ENCODE measurements around the gene NCBP3.
"Not testable (repeated sequence)": the region's sequence is repeated elsewhere in the genome, so short reads cannot be mapped to it uniquely, and the experiment has no call there.

The NCBP3 gene

DNA sequence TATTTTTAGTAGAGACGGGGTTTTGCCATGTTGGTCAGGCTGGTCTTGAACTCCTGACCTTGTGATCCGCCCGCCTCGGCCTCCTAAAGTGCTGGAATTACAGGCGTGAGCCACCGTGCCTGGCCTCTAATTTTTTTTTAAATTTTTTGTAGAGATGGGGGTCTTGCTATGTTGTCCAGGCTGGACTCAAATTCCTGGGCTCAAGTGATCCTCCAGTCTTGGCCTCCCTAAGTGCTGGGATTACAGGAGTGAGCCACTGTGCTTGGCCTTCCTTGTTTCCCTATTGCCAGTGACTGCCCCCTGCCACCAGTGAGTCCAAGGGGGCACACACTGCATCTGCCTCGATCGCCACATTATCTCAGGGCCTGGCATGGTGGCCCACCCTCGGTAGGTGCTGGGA is 51.9 kb downstream of the NCBP3 start:
- in situ Hi-C loops (cut with MboI; ENCODE audit: low sequenced_read_pairs), result not testable (repeated sequence)

DNA sequence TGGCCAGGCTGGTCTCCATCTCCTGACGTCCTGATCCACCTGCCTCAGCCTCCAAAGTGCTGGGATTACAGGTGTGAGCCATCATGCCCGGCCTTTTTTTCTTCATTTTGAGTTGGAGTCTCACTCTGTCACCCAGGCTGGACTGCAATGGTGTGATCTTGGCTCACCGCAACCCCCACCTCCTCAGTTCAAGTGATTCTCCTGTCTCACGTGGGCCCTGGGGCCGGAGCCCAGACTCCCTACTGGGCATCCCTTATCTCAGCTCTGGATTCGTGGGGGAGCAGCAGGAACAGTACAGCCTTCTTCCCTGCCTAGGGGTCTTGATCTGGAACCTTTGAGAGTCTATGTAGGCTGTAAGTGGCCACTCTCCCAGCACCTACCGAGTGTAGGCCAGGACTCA is 52.8 kb downstream of the NCBP3 start:
- in situ Hi-C loops (cut with MboI; ENCODE audit: low sequenced_read_pairs), result not testable (repeated sequence)

DNA sequence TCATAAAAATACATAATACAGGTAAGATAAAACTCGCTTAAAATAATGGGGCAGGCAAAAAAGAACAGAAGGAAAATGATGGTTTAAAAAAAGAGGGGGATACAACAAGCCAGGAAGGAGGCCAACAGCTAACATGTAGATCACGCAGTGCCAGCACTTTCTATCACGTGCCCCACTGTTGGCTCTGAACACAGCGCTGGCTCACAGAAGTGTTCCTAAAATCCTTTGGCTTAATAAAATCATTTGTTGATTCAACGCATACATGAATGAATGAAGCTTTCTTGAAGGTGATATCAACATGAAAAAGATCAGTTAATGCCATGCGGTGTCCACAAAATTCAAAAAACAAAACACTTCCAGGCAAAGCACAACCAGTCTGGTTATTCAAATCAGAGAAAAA is 53.6 kb downstream of the NCBP3 start:
- in situ Hi-C loops (cut with MboI; ENCODE audit: low sequenced_read_pairs), result no loop called here

DNA sequence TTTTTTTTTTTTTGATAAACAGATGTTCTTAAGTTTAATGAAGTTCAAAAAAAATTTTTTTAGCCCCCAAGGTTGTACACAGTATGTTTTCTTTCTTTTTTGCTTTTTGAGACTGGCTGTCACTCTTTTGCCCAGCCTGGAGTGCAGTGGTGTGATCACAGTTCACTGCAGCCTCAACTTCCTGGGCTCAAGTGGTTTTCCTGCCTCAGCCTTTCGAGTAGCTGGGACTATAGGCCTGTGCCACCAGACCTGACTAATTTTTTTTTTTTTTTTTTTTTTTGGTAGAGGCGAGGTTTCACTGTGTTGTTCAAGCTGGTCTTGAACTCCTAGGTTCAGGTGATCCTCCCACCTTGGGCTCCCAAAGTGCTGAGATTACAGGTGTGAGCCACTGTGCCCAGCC is 57.8 kb downstream of the NCBP3 start:
- in situ Hi-C loops (cut with MboI; ENCODE audit: low sequenced_read_pairs), result no loop called here

DNA sequence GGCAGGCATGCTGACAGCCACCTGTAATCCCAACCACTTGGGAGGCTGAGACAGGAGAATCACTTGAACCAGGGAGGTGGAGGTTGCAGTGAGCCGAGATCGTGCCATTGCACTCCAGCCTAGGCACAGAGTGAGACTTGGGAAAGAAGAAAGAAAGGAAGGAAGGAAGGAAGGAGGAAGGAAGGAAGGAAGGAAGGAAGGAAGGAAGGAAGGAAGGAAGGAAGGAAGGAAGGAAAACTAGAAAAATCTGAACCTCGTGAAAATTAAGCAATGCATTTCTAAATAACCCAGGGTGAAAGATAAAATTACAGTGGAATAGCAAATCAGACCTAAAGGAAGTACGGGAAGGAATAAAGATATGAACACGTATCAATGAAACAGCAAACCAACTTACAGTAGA is 60.7 kb downstream of the NCBP3 start:
- in situ Hi-C loops (cut with MboI; ENCODE audit: low sequenced_read_pairs), result not testable (repeated sequence)

DNA sequence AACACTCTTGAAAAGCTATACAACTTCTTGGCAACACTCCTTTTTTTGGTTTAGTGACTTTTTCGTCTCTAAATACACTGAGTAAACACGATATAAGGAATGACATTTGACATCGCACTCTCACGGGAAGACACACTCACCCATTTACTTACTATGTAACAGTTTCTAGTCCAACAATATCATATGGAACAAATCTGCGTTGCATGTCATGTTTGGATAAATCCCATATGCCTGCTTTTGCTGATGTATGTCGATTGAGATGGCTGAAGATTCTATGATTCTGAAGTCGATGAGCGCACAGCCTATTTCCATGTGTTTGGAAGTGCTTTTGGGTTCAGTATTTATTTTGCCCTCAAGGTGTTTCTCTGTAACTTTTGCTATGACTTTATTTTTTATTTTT is 63.3 kb downstream of the NCBP3 start:
- in situ Hi-C loops (cut with MboI; ENCODE audit: low sequenced_read_pairs), result no loop called here

DNA sequence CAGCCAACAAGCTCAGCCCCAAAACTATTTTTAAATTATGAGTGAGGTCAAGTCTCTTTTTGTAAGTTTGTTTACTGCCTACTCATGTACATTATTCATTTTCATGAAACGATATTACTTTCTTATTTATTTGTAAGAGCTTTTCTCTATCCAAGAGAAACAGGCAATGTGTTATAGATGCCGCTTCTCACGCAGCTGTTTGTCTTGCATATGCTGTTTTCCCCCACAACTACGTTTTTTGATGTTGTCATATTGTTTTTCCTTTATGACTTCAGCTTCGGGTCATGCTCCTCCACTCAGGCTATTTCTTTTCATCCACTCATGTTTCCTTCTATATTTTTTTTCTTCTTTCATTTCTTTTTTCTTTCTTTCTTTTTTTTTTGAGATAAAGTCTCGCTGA is 65.1 kb downstream of the NCBP3 start:
- in situ Hi-C loops (cut with MboI; ENCODE audit: low sequenced_read_pairs), result no loop called here

DNA sequence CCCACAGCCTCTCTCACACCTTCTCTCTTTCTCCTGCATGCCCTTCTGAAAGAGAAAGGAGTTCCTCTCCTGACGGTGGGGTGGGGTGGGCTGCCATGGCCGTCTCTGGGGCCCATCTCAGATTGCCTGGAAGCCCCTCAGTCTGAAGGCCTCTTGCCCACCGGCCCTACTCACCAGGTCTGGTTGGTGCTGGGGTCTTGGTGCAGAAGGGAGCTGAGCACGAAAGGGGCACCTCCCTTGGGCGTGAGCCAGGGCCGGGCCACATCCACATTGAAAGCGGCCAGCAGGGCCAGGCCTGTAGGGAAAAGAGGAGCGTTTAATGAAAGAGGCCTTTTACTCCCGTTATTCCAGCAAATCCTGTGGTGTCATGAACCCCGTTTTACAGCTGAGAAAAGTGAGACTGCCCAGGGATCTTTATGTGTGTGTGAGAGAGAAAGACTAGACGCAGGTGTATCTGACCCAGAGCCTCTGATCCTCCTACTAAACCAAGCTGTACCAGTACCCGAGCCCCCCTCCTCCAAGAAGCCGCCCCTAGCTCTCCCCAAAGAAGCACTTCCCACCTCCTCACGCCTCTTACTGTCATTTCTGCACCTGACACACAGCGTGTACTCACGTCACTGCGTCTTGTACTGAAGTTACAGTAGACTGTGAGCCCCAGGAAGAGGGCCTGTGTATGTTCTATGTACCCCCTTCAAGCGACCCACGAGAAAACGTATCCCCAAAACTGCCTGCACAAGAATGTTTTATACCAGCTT is 68.5 kb downstream of the NCBP3 start:
- in situ Hi-C loops (cut with MboI; ENCODE audit: low sequenced_read_pairs), result no loop called here

DNA sequence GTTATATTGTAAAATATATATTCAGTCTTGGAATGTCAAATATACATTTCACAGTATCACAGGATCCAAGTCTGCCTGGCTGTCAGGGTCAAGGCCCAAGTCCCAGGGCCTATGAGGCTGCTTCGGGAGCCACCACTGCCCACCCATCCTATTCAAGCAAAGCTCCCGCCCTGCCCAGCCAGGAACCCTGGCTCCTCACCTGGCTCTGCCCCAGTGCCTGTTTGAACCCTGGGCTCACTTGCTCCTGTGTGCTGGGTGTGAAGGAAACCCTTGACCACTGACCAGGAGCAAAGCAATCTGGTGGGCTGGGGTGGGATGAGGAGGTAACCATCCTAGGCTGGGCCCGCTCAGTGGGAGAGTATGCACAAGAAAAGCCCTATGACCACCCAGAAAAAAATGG is 72.1 kb downstream of the NCBP3 start:
- in situ Hi-C loops (cut with MboI; ENCODE audit: low sequenced_read_pairs), result no loop called here

DNA sequence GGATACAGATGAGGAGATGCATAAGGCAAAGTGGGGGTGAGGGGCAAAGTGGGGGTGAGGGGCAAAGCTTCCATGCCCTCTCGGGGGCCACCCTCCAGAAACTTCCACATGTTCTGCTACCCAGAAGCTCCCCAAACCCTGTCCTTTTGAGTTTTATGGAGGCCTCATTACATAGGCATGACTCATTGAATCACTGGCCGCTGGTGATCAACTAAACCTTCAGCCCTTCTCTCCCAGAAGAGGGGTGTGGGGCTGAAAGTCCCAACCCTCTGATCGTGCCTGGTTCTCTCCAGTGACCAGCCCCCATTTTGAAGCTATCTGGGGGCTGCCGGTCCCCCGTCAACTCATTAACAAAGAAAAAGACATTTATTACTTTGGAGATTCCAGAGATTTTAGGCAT is 72.5 kb downstream of the NCBP3 start:
- in situ Hi-C loops (cut with MboI; ENCODE audit: low sequenced_read_pairs), result no loop called here

DNA sequence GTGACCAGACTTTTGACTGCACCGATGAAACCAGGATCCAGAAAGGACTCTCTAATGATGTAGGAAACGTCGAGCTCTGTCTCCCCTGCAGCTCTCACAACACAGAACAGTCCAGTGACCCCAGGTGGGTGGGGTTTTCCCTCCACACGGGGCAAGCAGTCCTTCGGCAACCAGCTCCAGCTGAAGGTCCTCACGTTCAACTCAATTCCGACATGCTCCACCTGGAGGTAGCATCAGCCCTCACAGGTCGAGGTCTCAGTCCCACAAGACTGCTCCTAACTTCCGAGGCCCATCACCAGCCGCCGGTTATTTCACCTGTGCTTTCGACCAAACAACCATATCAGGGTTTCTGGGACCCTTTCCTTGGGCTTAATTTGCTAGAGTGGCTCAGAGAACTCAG is 73.3 kb downstream of the NCBP3 start:
- in situ Hi-C loops (cut with MboI; ENCODE audit: low sequenced_read_pairs), result no loop called here

DNA sequence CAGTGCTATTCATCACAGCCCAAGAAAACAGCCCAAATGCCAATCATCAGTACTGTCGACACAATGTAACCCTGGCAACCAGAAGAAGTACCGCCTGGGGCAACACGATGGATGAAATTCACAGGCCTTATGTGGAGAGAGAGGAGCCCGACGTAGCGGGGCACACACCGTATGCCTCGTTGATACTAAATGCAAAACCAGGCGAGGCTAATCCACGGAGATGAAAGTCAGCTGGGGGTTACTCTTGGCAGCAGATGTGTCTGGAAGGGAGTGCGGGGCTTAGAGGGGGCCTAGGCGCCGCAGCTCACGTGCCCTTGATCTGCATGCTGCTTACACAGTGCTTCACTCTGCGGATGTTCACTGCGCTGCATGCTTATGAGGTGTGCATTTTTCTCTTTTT is 74.9 kb downstream of the NCBP3 start:
- in situ Hi-C loops (cut with MboI; ENCODE audit: low sequenced_read_pairs), result no loop called here

DNA sequence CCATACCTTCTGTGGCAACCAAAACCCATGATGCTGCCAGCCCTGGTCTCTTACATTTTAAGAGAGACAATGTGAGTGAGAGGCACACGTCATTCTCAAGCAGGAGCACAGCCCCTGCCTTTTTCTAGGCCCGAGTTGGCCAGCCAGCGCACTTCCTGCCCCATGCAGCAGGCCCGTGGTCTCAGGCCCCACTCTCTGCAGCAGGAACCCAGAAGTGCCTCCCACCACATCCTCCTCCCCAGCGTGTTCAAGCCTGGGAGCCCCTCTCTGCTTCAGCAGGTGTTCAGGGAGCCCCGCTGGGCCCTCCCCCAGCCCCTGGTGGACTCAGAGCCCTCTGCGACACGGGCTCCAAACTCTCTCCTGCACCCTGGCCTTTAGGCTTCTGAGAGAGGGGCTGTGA is 75.6 kb downstream of the NCBP3 start:
- in situ Hi-C loops (cut with MboI; ENCODE audit: low sequenced_read_pairs), result no loop called here

DNA sequence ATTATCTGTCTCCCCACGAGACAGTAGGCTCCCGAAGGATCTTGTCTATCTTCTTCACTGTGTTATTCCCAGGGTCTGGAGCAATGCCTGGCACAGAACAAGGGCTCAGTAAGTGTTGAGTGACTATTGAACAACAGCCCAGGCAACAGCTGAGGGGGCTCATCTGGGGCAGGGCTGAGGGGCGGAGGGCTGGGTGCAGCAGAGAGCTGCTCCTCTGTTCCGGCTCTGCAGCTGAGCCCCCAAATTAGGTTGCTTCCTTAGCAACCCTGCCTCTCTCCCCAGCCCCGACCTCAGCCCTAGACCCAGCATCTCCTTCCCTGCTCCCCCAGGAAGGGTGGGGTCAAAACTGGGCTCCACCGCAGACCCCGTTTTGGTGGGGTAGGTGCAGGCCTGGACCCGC is 77.3 kb downstream of the NCBP3 start:
- in situ Hi-C loops (cut with MboI; ENCODE audit: low sequenced_read_pairs), result no loop called here

DNA sequence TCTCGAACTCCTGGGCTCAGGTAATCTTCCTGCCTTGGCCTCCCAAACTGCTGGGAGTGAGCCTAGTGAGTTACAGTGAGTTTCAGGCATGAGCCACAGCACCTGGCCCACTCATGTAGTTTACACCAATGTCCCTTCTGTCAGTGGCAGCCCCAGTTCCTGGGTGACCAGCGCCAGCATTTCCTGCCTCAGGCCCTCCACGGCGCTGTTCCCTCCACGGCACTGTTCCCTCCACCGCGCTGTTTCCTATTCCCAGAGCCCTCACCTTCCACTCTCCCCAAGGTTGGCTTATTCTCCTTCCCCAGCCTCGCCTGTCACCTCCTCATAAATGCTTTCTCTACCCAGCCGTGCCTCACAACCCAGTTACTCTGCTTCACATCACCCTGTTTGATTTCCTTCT is 77.7 kb downstream of the NCBP3 start:
- in situ Hi-C loops (cut with MboI; ENCODE audit: low sequenced_read_pairs), result no loop called here

DNA sequence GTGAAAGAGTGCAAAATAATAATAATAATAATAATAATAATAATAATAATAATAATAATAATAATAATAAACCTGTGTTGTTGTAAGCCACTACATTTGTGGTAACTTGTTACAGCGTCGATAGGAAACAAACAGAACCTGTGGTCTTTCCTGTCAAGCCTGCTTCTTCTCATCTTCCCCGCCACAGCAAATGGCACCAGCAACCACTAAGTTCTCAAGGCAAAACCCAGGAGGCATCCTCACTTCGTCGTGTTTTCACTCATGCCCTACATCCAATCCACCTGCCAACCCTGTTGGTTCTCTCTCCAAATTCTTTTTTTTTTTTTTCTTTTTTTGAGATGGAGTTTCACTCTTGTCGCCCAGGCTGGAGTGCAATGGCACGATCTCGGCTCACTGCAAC is 79.3 kb downstream of the NCBP3 start:
- in situ Hi-C loops (cut with MboI; ENCODE audit: low sequenced_read_pairs), result no loop called here

DNA sequence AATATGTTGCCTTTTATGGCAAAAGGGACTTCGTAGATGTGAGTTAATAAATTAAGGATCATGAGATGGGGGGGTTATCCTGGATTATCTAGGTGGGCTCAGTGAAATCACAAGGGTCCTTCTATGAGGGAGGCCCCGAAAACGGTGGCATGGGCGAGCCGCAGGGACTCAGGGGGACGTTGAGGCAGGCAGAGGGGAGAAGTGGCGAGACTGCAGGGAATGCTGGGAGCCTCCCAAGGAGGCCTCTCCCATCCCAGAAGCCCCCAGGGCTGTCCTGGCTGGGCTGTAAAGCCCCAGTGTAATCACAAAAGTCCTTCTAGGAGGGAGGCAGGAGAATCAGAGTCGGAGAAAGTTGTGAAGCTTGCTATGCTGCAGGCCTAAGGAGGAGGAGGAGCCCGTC is 80.1 kb downstream of the NCBP3 start:
- in situ Hi-C loops (cut with MboI; ENCODE audit: low sequenced_read_pairs), result no loop called here

DNA sequence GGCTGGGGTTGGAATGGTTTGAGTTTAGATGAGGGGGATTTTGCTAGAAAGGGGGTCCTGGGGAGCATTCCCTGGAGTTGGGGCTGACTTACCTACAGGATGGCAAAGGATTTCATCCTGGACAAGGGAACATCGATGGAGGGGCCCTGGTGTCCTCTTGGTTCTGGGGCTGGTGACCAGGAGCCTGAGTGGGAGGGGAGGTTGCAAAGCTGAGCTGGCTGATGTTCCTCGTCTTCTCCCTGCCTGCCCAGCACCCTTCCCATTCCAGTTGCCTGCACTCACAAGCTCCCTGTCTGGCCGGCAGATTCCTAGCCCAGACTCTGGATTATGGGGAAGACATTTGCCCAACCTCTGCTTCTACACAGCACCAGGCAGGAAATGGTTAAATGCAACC is 82.3 kb downstream of the NCBP3 start:
- in situ Hi-C loops (cut with MboI; ENCODE audit: low sequenced_read_pairs), result no loop called here

DNA sequence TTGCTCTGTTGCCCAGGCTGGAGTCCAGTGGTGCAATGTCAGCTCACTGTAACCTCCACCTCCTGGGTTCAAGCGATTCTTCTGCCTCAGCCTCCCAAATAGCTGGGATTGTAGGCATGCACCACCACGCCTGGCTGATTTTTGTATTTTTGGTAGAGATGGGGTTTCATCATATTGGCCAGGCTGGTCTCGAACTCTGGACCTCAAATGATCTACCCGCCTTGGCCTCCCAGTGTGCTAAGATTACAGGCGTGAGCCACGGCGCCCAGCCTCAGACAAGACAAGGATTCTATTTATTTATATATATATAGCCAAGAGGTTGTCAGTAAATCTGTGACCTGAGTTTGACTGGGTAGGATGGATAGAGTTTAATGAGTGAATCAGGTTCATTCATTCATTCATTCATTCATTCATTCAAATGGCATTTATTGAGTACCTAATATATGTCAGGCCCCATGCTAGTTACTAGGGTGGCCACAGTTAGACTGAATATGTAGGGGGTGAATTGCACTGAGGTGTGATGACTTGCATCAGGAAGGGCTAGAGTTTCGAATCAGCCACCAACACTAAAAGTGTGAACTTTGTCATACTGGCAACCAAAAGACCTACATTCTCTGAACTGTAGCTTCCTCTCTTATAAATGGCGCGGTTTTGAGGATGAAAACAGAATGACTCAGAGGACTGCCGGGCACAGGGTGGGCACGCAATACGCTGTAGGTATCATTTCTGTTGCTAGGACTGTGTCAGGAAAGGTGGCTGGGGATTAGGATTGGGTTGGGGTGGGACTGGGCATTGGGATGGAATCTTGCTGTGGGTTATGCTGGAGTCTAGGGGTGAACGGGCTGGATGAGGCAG is 82.9 kb downstream of the NCBP3 start:
- in situ Hi-C loops (cut with MboI; ENCODE audit: low sequenced_read_pairs), result no loop called here

DNA sequence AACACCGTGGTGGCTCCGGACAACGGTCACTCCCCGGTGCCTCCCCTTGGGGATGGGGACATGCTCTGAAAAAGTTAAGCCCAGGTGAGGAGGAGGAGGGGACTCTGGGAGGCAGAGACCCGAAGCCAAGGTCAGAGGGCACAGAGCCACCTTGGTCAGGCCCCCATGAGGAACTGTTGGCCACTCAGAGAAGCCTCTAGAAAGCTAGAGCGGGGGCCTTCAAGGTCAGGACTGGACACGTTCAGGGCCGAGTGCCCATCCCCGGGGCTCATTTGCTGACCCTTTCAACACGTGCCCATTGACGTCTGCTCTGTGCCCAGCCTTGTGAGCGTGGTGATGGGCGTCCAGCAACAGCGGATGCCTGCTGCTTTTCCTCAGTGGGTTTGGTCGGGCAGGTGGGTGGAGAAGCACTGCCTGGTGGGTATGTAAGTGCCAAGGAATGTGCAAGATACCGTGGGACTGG is 84.1 kb downstream of the NCBP3 start:
- in situ Hi-C loops (cut with MboI; ENCODE audit: low sequenced_read_pairs), result no loop called here

DNA sequence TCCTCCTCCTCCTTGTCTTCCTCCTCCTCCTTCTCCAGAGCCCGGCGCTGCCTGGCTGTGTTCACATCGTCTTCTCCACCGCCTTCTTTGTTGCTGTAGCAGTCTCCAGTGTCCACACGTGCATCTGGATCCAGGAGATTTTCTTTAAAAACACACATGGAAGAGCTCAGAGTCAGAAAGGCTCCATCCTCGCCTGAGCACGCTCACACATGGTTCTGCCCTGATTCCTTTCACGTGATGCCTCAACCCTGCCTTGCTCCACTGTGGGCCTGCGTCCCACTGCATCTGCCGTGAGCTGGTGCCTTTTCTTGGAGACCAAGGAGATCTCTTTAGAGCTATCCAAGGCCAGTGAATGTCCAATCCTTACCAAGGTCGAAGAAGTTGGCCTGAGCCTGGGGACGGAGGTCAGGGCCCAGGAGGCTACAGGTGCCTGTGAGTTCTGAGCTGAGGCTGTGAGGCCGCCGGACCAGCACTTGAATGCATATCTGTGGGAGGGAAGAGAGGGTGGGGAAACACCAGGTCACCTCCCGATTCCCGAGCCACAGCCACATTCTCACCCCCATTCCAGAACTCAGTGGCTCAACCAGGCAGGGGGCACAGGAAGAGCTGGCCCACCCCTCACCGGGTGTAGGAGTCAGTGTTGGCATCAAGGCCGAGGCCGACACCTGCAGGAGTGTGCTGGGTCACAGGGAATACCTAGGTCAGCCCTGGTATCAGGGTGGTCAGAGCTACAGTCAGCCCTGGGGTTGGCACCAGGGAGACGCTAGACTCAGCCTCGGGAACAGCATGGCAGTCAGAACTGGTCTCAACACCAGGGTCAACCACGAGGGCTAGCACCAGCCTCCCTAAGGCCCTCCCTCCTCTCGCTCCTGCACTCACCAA is 84.8 kb downstream of the NCBP3 start:
- in situ Hi-C loops (cut with MboI; ENCODE audit: low sequenced_read_pairs), result no loop called here

All from HL-60/S4 (cell line).